ENCODE data around the gene KMO.

KMO gene

GRCh38 chr1:241596633-241597032, 64.5 kb downstream of the KMO start:
- no peak for DNase-seq

- DNase-seq, result no peak
Observed at GRCh38 chr1:241598249-241598648, 66.1 kb downstream of the KMO start.

- peak in 2 of 3 donors; percentile 67 to 73 for DNase-seq
Observed at GRCh38 chr1:241600496-241600901, 68.3 kb downstream of the KMO start.

GRCh38 chr1:241603731-241604245, 71.6 kb downstream of the KMO start:
- peak; percentile 83 to 95 (median 93) for DNase-seq

- peak in 1 of 3 donors; percentile 47 for DNase-seq
Observed at GRCh38 chr1:241605146-241605805, 73.1 kb downstream of the KMO start.

GRCh38 chr1:241606544-241606943, 74.4 kb downstream of the KMO start:
- no peak for DNase-seq

- no peak for DNase-seq
Observed at GRCh38 chr1:241607497-241607896, 75.3 kb downstream of the KMO start.

GRCh38 chr1:241608379-241609033, 76.3 kb downstream of the KMO start:
- DNase-seq, result peak; percentile 73 to 86 (median 85)

- DNase-seq, result no peak
Observed at GRCh38 chr1:241610056-241610815, 78.1 kb downstream of the KMO start.

GRCh38 chr1:241611063-241611462, 78.9 kb downstream of the KMO start:
- peak; percentile 59 to 92 (median 89) for DNase-seq

GRCh38 chr1:241611736-241612135, 79.6 kb downstream of the KMO start:
- DNase-seq, result peak in 1 of 3 donors; percentile 61

GRCh38 chr1:241612533-241613477, 80.6 kb downstream of the KMO start:
- DNase-seq, result peak; percentile 87 to 97 (median 95)

GRCh38 chr1:241614144-241614543, 82.0 kb downstream of the KMO start:
- no peak for DNase-seq

- DNase-seq, result no peak
Observed at GRCh38 chr1:241614572-241614971, 82.4 kb downstream of the KMO start.

GRCh38 chr1:241615043-241615974, 83.1 kb downstream of the KMO start:
- DNase-seq, result no peak

GRCh38 chr1:241617426-241617825, 85.2 kb downstream of the KMO start:
- DNase-seq, result no peak

GRCh38 chr1:241622669-241623068, 90.5 kb downstream of the KMO start:
- peak in 2 of 3 donors; percentile 30 to 51 for DNase-seq

GRCh38 chr1:241624935-241625334, 92.8 kb downstream of the KMO start:
- no peak for DNase-seq

- peak; percentile 74 to 85 (median 80) for DNase-seq
Observed at GRCh38 chr1:241627453-241628259, 95.5 kb downstream of the KMO start.

GRCh38 chr1:241630005-241630404, 97.8 kb downstream of the KMO start:
- DNase-seq, result no peak

All from suppressor macrophage treated with lipopolysaccharide for 1 hour (primary cell).